HuH-7 (cell line): ENCODE data around the gene TMX1.

Source experiments
- DNase-seq: peaks from one replicate; pipeline ENCODE4 v3.0.0; 2011; ENCODE audit warnings: low spot score

The TMX1 gene

GRCh38 chr14:51293149-51293911 lies 53.3 kb downstream of the TMX1 start:
- DNase-seq = no peak

GRCh38 chr14:51293912-51294389 lies 53.9 kb downstream of the TMX1 start:
- DNase-seq = no peak

- DNase-seq = no peak
These were observed 55.0 kb downstream of the TMX1 start for GRCh38 chr14:51294951-51295525.

GRCh38 chr14:51295646-51296263 lies 55.7 kb downstream of the TMX1 start:
- no peak for DNase-seq

- no peak for DNase-seq
These were observed 57.0 kb downstream of the TMX1 start for GRCh38 chr14:51297066-51297465.

- no peak for DNase-seq
These were observed 58.8 kb downstream of the TMX1 start for GRCh38 chr14:51298895-51299294.

- DNase-seq = no peak
These were observed 62.4 kb downstream of the TMX1 start for GRCh38 chr14:51302295-51303030.

- no peak for DNase-seq
These were observed 64.4 kb downstream of the TMX1 start for GRCh38 chr14:51304438-51304837.

GRCh38 chr14:51304941-51305340 lies 64.9 kb downstream of the TMX1 start:
- no peak for DNase-seq

GRCh38 chr14:51305751-51306150 lies 65.7 kb downstream of the TMX1 start:
- DNase-seq = no peak
